ENCODE results near the gene TNRC6A.
A peak's percentile ranks its signal among the peaks of the same experiment; 100 is the strongest.

DNA sequence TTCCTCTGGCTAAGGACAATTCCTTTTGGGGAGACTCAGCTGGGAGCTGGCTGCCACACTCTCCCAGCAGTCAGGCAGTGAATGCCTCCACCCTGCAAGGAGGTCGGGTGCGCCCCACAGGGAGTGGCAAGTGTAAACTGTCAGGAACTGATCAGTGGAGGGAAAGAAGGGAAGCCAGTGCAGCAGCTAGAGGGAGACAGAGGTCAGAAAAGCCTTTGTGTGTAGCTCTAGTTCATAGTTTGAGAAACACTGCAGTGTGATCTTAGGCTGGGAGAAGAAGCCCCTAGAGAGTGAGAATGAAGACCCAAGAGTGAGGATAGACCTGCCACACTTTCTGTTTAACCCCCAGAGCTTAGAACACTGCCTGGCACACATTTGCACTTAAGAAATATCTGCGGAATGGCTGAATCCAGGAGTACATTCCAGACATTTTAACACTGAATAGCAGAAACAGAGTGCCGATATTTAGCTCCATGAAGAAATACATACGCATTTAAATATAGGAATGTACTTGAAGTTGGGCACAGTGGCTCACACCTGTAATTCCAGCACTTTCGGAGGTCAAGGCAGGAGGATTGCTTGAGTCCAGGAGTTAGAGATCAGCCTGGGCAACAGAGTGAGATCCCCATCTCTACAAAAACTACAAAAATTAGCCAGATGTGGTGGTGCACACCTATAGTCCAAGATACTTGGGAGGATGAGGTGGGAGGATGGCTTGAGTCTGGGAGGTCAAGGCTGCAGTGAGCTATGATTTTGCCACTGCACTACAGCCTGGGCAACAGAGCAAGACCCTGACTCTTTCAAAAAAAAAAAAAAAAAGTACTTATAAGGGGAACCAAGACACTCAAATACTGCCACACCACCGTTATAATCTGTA lies 105.2 kb downstream of the TNRC6A start:
- TF ChIP-seq, protein P1, sequence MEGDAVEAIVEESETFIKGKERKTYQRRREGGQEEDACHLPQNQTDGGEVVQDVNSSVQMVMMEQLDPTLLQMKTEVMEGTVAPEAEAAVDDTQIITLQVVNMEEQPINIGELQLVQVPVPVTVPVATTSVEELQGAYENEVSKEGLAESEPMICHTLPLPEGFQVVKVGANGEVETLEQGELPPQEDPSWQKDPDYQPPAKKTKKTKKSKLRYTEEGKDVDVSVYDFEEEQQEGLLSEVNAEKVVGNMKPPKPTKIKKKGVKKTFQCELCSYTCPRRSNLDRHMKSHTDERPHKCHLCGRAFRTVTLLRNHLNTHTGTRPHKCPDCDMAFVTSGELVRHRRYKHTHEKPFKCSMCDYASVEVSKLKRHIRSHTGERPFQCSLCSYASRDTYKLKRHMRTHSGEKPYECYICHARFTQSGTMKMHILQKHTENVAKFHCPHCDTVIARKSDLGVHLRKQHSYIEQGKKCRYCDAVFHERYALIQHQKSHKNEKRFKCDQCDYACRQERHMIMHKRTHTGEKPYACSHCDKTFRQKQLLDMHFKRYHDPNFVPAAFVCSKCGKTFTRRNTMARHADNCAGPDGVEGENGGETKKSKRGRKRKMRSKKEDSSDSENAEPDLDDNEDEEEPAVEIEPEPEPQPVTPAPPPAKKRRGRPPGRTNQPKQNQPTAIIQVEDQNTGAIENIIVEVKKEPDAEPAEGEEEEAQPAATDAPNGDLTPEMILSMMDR (IDR thresholded peaks at IDR 0.05; ENCODE audit: low read depth, low read length, missing input control), result peak; percentile 27
- TF ChIP-seq, protein P2, sequence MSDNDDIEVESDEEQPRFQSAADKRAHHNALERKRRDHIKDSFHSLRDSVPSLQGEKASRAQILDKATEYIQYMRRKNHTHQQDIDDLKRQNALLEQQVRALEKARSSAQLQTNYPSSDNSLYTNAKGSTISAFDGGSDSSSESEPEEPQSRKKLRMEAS (IDR thresholded peaks at IDR 0.05), result no peak
- TF ChIP-seq, protein P3, sequence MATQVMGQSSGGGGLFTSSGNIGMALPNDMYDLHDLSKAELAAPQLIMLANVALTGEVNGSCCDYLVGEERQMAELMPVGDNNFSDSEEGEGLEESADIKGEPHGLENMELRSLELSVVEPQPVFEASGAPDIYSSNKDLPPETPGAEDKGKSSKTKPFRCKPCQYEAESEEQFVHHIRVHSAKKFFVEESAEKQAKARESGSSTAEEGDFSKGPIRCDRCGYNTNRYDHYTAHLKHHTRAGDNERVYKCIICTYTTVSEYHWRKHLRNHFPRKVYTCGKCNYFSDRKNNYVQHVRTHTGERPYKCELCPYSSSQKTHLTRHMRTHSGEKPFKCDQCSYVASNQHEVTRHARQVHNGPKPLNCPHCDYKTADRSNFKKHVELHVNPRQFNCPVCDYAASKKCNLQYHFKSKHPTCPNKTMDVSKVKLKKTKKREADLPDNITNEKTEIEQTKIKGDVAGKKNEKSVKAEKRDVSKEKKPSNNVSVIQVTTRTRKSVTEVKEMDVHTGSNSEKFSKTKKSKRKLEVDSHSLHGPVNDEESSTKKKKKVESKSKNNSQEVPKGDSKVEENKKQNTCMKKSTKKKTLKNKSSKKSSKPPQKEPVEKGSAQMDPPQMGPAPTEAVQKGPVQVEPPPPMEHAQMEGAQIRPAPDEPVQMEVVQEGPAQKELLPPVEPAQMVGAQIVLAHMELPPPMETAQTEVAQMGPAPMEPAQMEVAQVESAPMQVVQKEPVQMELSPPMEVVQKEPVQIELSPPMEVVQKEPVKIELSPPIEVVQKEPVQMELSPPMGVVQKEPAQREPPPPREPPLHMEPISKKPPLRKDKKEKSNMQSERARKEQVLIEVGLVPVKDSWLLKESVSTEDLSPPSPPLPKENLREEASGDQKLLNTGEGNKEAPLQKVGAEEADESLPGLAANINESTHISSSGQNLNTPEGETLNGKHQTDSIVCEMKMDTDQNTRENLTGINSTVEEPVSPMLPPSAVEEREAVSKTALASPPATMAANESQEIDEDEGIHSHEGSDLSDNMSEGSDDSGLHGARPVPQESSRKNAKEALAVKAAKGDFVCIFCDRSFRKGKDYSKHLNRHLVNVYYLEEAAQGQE (IDR thresholded peaks at IDR 0.05), result no peak
- TF ChIP-seq TAF1 (conservative IDR thresholded peaks at IDR 0.05) (no peak), RAD21 (IDR thresholded peaks at IDR 0.05) (peak; percentile 66 to 72), NR2F2 (IDR thresholded peaks at IDR 0.05) (no peak)

All from liver (tissue), 3 donors.